Common myeloid progenitor, CD34-positive (primary cell): ENCODE results near the gene USH1C.

Experiments used
- CTCF ChIA-PET: fragments of 350-600 bp; sonication (Branson Sonifier 250); formaldehyde crosslinking; loops from one replicate; lab custom pipeline; 2021; ENCODE audit warnings: antibody characterized with exemption; lab: Charles Lee
- POLR2A ChIA-PET: fragments of 350-600 bp; sonication (Branson Sonifier 250); formaldehyde crosslinking; loops from one replicate; lab custom pipeline; 2021; ENCODE audit warnings: antibody characterized with exemption; lab: Charles Lee
- DNase-seq, 3 donors: peaks; one replicate each; pipeline versions ENCODE4 v3.0.0 to v3.0.0-alpha.2; 2013
- H3K27ac ChIP-seq, 2 experiments: 1 replicate in 1 of 2; 2 replicates in 1 of 2; pipeline ENCODE4 v1.7.0; 2013; ENCODE audit warnings: inconsistent platforms in 2 of 2, low read length in 2 of 2, mild to moderate bottlenecking in 2 of 2, low read depth in 1 of 2, moderate library complexity in 1 of 2; ENCODE audit not compliant: severe bottlenecking in 2 of 2, insufficient read depth in 1 of 2, poor library complexity in 1 of 2
- H3K27me3 ChIP-seq, 5 experiments: replicated peaks in 2 of 5; 1 replicate in 3 of 5; 2 replicates in 2 of 5; pipeline versions ENCODE4 v1.6.1 to v1.7.0; 2013; ENCODE audit warnings: low read length in 4 of 5, mild to moderate bottlenecking in 2 of 5, moderate library complexity in 2 of 5, inconsistent platforms in 1 of 5; ENCODE audit not compliant: insufficient read depth in 5 of 5, control insufficient read depth in 4 of 5
- H3K36me3 ChIP-seq, 4 experiments: 1 replicate in 2 of 4; 2 replicates in 2 of 4; pipeline versions ENCODE4 v1.6.1 to v1.7.0; 2013; ENCODE audit warnings: low read length in 3 of 4, control low read depth in 1 of 4, mild to moderate bottlenecking in 1 of 4; ENCODE audit not compliant: control insufficient read depth in 4 of 4, insufficient read depth in 4 of 4
- H3K4me1 ChIP-seq, 4 experiments: 1 replicate in 3 of 4; 2 replicates in 1 of 4; pipeline versions ENCODE4 v1.6.1 to v1.7.1; 2013; ENCODE audit warnings: low read length in 3 of 4, mild to moderate bottlenecking in 3 of 4, control low read depth in 1 of 4, inconsistent platforms in 1 of 4, moderate library complexity in 1 of 4; ENCODE audit not compliant: control insufficient read depth in 4 of 4, insufficient read depth in 4 of 4; ENCODE audit errors: control extremely low read depth in 1 of 4
- H3K4me3 ChIP-seq, 7 experiments: 1 replicate in 4 of 7; 2 replicates in 3 of 7; pipeline versions ENCODE4 v1.5.1 to v1.7.0; 2013; ENCODE audit warnings: mild to moderate bottlenecking in 7 of 7, low read length in 6 of 7, moderate library complexity in 6 of 7, inconsistent platforms in 2 of 7, low read depth in 2 of 7, control low read depth in 1 of 7; ENCODE audit not compliant: insufficient read depth in 4 of 7, control insufficient read depth in 1 of 7; ENCODE audit errors: extremely low read depth in 1 of 7
- H3K9me3 ChIP-seq, 5 experiments: 1 replicate in 4 of 5; 2 replicates in 1 of 5; pipeline versions ENCODE4 v1.6.1 to v1.7.1; 2013; ENCODE audit warnings: low read length in 4 of 5, mild to moderate bottlenecking in 2 of 5, inconsistent platforms in 1 of 5, low read depth in 1 of 5, moderate library complexity in 1 of 5; ENCODE audit not compliant: control insufficient read depth in 4 of 5, insufficient read depth in 2 of 5; ENCODE audit errors: control extremely low read depth in 1 of 5
- WGBS: methylation state at CpG from one replicate; pipeline ENCODE4 v1.1.5; 2013; ENCODE audit not compliant: insufficient coverage; 5-methylcytosine and 5-hydroxymethylcytosine counted together

Gene USH1C

GRCh38 chr11:17553249-17553546 lies 9.0 kb upstream of the USH1C start:
- CTCF ChIA-PET = no interaction called here
- POLR2A ChIA-PET = no interaction called here

GRCh38 chr11:17552392-17553248 lies 8.4 kb upstream of the USH1C start:
- 95% methylated on average over 10 of the region's 10 CpGs for WGBS
- CTCF ChIA-PET = no interaction called here
- Histone ChIP-seq H3K4me1 (peaks cover 0 to 3% (median 0%) of the 10 kb centered on the region in 4 experiments), H3K27ac (no peak overlapping the region), H3K4me3 (no peak overlapping the region), H3K27me3 (peaks cover 0 to 23% (median 10%) of the 10 kb centered on the region in 5 experiments), H3K36me3 (no peaks in the 10 kb centered on the region), H3K9me3 (no peaks in the 10 kb centered on the region)
- no peak for DNase-seq
- POLR2A ChIA-PET = no interaction called here

More at GRCh38 chr11:17553249-17553546, 9.0 kb upstream of the USH1C start:
- Histone ChIP-seq H3K9me3 (no peaks in the 10 kb centered on the region), H3K27me3 (peaks cover 0 to 20% (median 8%) of the 10 kb centered on the region in 5 experiments), H3K4me3 (no peak overlapping the region), H3K36me3 (no peaks in the 10 kb centered on the region), H3K27ac (no peak overlapping the region), H3K4me1 (peaks cover 0 to 3% (median 0%) of the 10 kb centered on the region in 4 experiments)
- no peak for DNase-seq
- WGBS = 96% methylated on average over 7 of the region's 7 CpGs

GRCh38 chr11:17552041-17552355 lies 7.8 kb upstream of the USH1C start:
- 67% methylated on average over 1 of the region's 4 CpGs for WGBS
- H3K4me3 ChIP-seq = no peak overlapping the region
- H3K9me3 ChIP-seq = no peaks in the 10 kb centered on the region
- H3K27ac ChIP-seq = no peak overlapping the region
- no peaks in the 10 kb centered on the region for H3K36me3 ChIP-seq
- peaks cover 0 to 3% (median 0%) of the 10 kb centered on the region in 4 experiments for H3K4me1 ChIP-seq
- ChIA-PET POLR2A (no interaction called here), CTCF (no interaction called here)
- DNase-seq = no peak
- peaks cover 0 to 29% (median 10%) of the 10 kb centered on the region in 5 experiments for H3K27me3 ChIP-seq

- peaks cover 0 to 34% (median 10%) of the 10 kb centered on the region in 5 experiments for H3K27me3 ChIP-seq
- DNase-seq = no peak
- H3K4me1 ChIP-seq = peaks cover 0 to 3% (median 0%) of the 10 kb centered on the region in 4 experiments
- no peaks in the 10 kb centered on the region for H3K9me3 ChIP-seq
- 90% methylated on average over 7 of the region's 7 CpGs for WGBS
- no peak overlapping the region for H3K27ac ChIP-seq
- CTCF ChIA-PET = no interaction called here
- H3K36me3 ChIP-seq = no peaks in the 10 kb centered on the region
- H3K4me3 ChIP-seq = no peak overlapping the region
- POLR2A ChIA-PET = no interaction called here
Measured at GRCh38 chr11:17551347-17552040, 7.3 kb upstream of the USH1C start.

DNA sequence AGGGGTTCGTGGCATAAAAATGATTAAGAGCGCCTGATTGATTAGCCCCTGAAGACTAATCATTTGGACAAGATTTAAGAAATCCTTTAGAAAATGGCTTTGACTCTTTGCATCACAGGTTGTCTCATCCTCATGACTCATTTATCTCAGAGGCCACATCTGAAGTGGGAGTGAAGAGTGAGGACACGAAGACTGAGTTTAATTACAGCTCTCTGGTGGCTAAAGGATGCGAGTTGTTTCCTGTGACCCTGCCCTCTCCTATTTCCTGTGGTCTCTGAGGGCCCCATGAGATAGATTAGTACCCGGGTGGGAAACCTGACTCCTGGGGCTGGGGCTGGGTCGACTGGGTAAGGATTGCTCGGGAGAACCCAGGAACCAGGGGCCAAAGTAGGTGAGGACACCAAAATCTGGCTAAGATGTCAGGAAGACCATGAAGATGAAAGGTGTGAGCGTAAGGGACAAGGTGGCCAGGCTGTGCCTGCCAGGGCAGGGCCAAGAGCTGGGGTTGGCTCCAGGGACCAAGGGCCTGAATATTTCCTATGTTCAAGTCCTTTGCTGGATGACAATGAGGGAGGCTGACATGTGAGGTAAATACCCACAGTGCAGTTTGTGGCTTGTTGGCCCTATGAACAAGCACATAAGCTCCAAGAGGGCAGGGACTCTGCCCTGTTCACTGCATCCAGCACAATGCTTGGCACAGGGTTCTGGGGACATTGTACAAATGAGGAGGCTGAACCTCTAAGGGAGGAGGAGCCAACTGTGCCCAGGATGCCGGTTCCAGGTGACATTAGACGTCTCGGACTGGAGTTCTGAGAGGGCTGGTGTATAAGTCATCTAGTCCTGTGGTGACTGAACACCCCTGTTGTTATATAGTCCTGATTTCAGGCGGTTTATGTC lies 6.5 kb upstream of the USH1C start:
- H3K27me3 ChIP-seq = peaks cover 0 to 42% (median 10%) of the 10 kb centered on the region in 5 experiments
- H3K4me3 ChIP-seq = no peak overlapping the region
- no peaks in the 10 kb centered on the region for H3K9me3 ChIP-seq
- DNase-seq = no peak
- H3K4me1 ChIP-seq = peaks cover 0 to 3% (median 0%) of the 10 kb centered on the region in 4 experiments
- no peak overlapping the region for H3K27ac ChIP-seq
- ChIA-PET CTCF (no interaction called here), POLR2A (no interaction called here)
- WGBS = 57% methylated on average over 11 of the region's 12 CpGs
- no peaks in the 10 kb centered on the region for H3K36me3 ChIP-seq

DNA sequence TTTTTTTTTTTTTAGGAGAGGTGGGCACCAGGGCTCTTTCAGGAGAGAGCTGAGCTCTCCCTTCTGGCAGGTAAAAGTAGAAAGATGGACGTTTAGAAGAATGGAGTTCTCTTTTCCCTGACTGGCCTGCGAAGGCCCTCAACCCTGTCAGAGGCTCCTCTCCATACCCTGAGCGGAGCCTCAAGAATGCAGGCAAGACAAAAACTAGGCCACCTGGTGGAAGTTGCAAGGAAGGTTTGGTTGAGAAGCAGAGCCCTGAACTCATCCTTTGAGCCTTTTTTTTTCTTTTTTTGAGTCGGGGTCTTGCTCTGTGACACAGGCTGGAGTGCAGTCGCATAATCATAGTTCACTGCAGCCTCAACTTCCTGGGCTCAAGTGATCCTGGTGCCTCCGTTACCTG lies 4.2 kb upstream of the USH1C start:
- ChIA-PET CTCF (no interaction called here), POLR2A (no interaction called here)
- no peaks in the 10 kb centered on the region for H3K36me3 ChIP-seq
- H3K27me3 ChIP-seq = peaks cover 0 to 58% (median 22%) of the 10 kb centered on the region in 5 experiments
- no peak overlapping the region for H3K27ac ChIP-seq
- H3K4me3 ChIP-seq = no peak overlapping the region
- H3K4me1 ChIP-seq = peaks cover 0 to 5% (median 3%) of the 10 kb centered on the region in 4 experiments
- no peaks in the 10 kb centered on the region for H3K9me3 ChIP-seq
- 90% methylated on average over 5 of the region's 6 CpGs for WGBS
- no peak for DNase-seq
